HFF-Myc (cell line): Measurements from ENCODE around the gene NFKBIA.

Experiments used
- DNase-seq: peaks from one replicate; pipeline ENCODE4 v3.0.0-alpha.2; 2011; ENCODE audit warnings: low read depth; ENCODE audit errors: extremely low read depth
- H3K4me3 ChIP-seq: replicated peaks from 2 replicates; pipeline ENCODE4 v1.5.1; 2011; ENCODE audit warnings: low read depth, mild to moderate bottlenecking, control low read depth, low read length
- TF ChIP-seq, protein P1 (sequence below): IDR thresholded peaks from 2 replicates; pipeline ENCODE4 v1.5.1; 2012; ENCODE audit warnings: mild to moderate bottlenecking, low read depth, low read length, control low read depth; ENCODE audit errors: missing control alignments

NFKBIA gene

DNA sequence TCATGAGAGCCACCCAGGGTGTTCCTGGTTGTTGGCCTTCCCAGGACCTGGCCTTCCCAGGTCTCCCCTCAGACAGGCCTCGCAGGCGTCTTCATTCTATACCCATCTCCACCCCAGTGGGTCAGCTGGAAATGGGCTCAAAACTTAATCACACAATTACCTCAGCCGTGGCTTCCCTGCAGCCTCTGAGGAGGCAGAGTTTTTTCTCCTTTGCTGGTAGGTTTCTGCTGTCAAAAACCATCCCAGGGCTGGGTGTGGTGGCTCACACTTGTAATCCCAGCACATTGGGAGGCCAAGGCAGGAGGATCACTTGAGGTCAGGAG is 13.2 kb downstream of the NFKBIA start:
- DNase-seq: no peak
- TF ChIP-seq, protein P1, sequence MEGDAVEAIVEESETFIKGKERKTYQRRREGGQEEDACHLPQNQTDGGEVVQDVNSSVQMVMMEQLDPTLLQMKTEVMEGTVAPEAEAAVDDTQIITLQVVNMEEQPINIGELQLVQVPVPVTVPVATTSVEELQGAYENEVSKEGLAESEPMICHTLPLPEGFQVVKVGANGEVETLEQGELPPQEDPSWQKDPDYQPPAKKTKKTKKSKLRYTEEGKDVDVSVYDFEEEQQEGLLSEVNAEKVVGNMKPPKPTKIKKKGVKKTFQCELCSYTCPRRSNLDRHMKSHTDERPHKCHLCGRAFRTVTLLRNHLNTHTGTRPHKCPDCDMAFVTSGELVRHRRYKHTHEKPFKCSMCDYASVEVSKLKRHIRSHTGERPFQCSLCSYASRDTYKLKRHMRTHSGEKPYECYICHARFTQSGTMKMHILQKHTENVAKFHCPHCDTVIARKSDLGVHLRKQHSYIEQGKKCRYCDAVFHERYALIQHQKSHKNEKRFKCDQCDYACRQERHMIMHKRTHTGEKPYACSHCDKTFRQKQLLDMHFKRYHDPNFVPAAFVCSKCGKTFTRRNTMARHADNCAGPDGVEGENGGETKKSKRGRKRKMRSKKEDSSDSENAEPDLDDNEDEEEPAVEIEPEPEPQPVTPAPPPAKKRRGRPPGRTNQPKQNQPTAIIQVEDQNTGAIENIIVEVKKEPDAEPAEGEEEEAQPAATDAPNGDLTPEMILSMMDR: no peak
- no peak overlapping the region for H3K4me3 ChIP-seq

DNA sequence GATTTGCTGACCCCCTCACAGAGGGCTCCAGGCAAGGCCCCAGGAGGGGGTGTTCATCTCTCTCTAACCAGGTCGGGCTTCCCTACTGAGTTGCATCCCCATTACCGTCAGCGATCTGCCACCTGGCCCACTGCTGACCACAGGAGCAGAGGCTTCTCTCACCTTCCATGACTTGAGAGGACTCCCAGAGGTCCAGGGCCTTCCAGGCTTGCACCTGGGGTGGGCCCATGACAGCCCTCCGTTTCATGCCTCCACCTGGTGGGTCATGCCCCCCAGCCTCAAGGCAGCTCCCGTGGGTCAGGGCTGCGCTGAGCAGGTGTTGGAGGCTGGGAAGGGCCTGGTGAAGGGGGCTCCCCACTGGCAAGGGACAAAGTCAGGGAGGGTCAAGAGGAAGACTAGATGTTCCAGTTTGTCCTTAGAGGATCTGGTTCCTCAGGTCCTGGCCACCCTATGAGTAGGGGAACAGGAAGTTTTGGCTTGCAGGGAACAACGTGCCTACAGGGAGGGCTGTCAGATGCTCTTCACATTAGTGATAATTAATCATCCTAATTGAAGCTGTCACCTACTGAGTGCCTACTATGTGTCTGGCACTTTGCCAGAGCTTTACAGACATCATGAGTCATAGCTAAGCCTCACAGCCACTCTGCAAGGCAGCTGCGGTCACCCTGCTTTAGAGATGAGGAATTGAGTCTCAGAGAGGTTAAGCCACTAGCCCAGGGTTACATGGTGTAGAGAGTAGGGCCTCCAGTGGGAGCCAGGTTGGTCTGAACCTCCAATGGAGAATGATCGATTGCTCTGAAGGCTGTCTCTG is 13.8 kb downstream of the NFKBIA start:
- no peak overlapping the region for H3K4me3 ChIP-seq
- TF ChIP-seq, protein P1: no peak
- no peak for DNase-seq

DNA sequence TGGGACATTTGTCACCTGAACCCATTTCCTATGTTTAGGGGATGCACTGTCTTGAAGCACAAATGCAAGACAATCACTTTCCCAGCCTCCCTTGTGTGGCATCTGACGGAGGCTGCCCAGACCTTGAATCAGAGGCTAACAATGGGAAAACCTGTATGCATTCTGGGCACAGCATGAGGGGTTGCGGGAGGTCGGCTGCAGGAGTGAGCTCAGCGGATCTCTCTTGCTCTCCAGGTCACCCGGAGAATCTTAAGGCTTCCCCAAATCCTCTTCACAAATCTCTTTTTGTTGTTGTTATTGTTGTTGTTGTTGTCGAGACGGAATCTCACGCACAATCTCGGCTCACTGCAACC is 15.3 kb downstream of the NFKBIA start:
- H3K4me3 ChIP-seq: no peak overlapping the region
- TF ChIP-seq, protein P1: no peak
- no peak for DNase-seq

DNA sequence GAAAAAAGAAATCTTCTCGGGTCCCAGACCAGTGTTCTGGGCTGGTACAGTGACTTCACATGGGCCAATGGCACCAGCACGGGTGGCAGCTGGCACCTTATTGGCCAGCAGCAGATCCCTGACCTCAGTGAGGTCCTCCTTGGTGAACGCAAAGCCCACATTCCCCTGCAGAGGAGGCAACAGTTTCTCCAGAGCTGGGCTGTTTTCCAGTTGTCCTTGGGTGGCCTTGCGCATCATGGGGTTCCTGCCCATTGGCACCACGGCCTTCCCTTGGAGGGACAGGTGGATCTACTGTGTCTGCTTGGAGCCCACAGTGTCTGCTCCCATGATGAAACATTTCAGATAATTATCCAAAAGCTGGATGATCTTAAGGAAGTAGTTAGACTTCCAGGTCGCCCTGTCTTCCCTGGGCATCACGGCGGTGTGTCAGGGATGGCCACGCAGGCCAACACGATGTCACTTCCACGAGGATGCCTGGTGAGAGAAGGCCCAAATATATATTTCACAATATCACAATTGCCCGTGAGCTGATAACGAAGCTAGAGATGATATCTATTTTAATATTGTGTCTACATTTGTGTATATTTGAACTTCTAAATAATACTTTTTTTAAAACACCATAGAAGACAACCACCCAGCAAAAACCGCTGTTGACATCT is 15.8 kb downstream of the NFKBIA start:
- TF ChIP-seq, protein P1: no peak
- DNase-seq: no peak
- no peak overlapping the region for H3K4me3 ChIP-seq

DNA sequence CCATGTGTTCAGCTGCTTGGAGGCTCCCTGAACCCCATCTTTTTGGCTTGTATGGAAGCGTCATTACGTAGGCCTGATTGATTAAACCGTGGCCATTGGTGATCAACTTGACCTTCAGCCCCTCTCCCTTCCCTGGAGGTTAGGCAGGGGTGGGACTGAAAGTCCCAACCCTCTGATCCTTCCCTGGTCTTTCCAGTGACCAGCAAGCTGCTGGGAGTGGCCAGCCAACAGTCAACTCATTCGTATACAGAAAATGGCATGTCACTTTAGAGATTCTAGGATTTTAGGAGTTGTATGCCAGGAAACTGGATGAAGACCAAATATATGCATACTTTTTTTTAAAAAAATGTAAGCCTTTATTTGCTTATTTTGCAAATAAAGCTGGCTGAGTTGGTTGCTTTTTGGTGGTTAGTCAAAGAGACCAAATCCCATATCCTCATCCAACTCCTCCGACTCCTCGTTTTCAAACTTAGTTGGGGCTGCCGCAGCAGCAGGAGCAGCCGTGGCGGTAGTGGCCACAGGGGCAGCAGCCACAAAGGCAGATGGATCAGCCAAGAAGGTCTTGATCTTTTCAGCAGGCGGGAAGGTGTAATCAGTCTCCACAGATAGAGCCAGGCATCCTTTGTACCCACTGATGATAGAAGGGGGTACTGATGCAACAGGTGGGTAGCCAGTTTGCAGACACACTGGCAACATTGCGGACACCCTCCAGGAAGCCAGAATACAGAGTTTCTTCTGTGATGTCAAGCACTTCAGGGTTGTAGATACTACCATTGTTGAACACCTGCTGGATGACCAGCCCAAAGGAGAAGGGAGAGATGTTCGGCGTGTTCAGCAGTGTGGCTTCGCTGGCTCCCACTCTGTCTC is 16.6 kb downstream of the NFKBIA start:
- TF ChIP-seq, protein P1: no peak
- H3K4me3 ChIP-seq: no peak overlapping the region
- no peak for DNase-seq

DNA sequence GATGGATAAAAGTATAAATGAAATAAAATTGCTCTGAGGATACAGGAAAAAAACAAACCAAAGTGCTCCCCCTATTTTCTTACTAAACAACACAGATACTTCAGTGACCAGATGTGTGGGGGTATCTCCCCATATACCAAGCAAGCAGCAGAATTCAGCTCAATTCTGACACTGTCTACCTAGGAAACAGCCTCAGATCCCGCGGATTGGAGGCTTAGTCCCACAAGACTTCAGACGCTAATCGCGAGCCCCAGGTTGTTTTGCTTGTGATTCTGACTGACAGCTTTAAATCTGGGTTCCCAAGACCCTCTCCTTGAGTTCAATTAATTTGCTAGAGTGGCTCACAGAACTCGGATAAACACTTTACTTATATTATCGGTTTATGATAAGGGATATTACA is 17.3 kb downstream of the NFKBIA start:
- TF ChIP-seq, protein P1: no peak
- H3K4me3 ChIP-seq: no peak overlapping the region
- no peak for DNase-seq
